SK-N-MC (cell line): Measurements from ENCODE around the gene ADK.

Experiments used
- DNase-seq: peaks from one replicate; pipeline ENCODE4 v3.0.0-alpha.2; 2011; ENCODE audit warnings: low read depth, low spot score
- H3K27ac ChIP-seq: fragments of 200-600 bp; sonication (generic); 2 replicates; pipeline ENCODE4 v1.5.1; 2016; ENCODE audit warnings: mixed run types
- H3K36me3 ChIP-seq: fragments of 200-600 bp; sonication (generic); 2 replicates; pipeline ENCODE4 v1.6.1; 2017; ENCODE audit warnings: antibody characterized with exemption, low read length, mixed read lengths; ENCODE audit not compliant: insufficient read depth
- H3K4me3 ChIP-seq: fragments of 200-600 bp; sonication (generic); 2 replicates; pipeline ENCODE4 v1.5.1; 2016
- H3K9ac ChIP-seq: fragments of 200-600 bp; sonication (generic); 2 replicates; pipeline ENCODE4 v1.8.0; 2017; ENCODE audit warnings: mixed run types, mixed read lengths; ENCODE audit not compliant: insufficient read length
- H3K9me3 ChIP-seq: fragments of 200-600 bp; sonication (generic); 2 replicates; pipeline ENCODE4 v1.6.1; 2017; ENCODE audit warnings: low read depth, mild to moderate bottlenecking, antibody characterized with exemption, low read length, moderate library complexity, mixed read lengths
- EZH2 ChIP-seq: fragments of 200-600 bp; sonication (generic); IDR thresholded peaks from one replicate; pipeline ENCODE4 v1.6.1; 2017; ENCODE audit warnings: antibody characterized with exemption
- FOXP2 ChIP-seq: optimal IDR thresholded peaks from 2 replicates; pipeline ENCODE3; 2011; ENCODE audit warnings: mild to moderate bottlenecking, moderate library complexity; ENCODE audit not compliant: insufficient read depth; ENCODE audit errors: extremely low read length, control extremely low read depth
- POLR2AphosphoS5 ChIP-seq: IDR thresholded peaks from 2 replicates; pipeline ENCODE4 v1.6.1; 2012; ENCODE audit warnings: mild to moderate bottlenecking, low read depth, low read length, borderline replicate concordance

Gene ADK

GRCh38 chr10:74736029-74736428 is 585.0 kb downstream of the ADK start:
- TF ChIP-seq POLR2AphosphoS5 = no peak
- no peak for TF ChIP-seq FOXP2
- no peak for TF ChIP-seq EZH2
- Histone ChIP-seq H3K9ac (no peak overlapping the region), H3K27ac (no peak overlapping the region), H3K4me3 (no peak overlapping the region), H3K36me3 (no peaks in the 10 kb centered on the region), H3K9me3 (no peaks in the 10 kb centered on the region)
- DNase-seq = no peak

DNA sequence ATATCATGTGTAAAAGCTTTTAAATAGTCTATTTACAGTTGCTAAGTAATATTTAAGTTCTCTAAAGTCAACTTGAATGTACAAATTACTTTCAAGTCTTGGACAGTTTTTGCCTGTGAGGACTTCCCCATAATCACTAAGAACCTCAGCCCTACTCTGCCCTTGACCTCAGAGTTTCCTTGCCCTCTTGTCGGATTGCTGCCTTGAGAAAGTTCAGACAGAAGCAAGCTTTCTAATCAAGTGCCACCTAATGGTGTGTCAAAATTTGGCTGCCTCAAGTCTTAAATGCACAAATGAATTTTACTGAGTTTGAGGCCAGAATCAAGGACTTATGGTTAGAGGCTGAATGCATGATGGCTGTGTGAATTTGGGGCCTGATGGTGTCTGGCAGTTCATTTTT is 587.0 kb downstream of the ADK start:
- Histone ChIP-seq H3K27ac (no peak overlapping the region), H3K36me3 (no peaks in the 10 kb centered on the region), H3K9ac (no peak overlapping the region), H3K9me3 (no peaks in the 10 kb centered on the region), H3K4me3 (no peak overlapping the region)
- DNase-seq = no peak
- TF ChIP-seq EZH2 (no peak), POLR2AphosphoS5 (no peak), FOXP2 (no peak)

- Histone ChIP-seq H3K27ac (no peak overlapping the region), H3K9ac (no peak overlapping the region), H3K4me3 (no peak overlapping the region), H3K36me3 (no peaks in the 10 kb centered on the region), H3K9me3 (no peaks in the 10 kb centered on the region)
- no peak for DNase-seq
- TF ChIP-seq FOXP2 = no peak
- no peak for TF ChIP-seq POLR2AphosphoS5
Measured at GRCh38 chr10:74738542-74738941, 587.5 kb downstream of the ADK start.

DNA sequence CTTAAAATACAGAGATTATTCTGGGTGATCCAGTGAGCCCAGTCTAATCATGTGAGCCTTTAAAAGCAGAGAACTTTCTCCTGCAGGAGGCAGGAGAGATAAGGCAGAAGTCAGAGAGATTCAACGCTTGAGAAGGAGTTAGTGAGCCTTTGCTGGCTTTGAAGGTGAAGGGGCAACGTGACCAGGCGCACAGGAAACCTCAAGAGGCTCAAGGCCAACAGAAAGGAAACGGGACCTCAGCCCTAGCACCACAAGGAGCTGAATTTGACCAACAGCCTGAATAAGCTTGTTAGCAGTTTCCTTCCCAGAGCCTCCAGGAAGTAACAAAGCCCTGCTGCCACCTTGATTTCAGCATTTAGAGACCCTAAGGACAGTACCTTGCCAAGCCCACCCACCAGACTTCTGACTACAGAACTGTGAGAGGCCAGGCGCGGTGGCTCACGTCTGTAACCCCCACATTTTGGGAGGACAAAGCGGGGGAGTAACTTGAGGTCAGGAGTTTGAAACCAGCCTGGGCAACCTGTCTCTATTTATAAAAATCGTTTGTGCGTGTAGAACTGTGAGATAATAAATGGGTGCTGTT is 588.1 kb downstream of the ADK start:
- Histone ChIP-seq H3K27ac (no peak overlapping the region), H3K9ac (no peak overlapping the region), H3K4me3 (no peak overlapping the region), H3K9me3 (no peaks in the 10 kb centered on the region), H3K36me3 (no peaks in the 10 kb centered on the region)
- no peak for DNase-seq
- no peak for TF ChIP-seq EZH2
- TF ChIP-seq POLR2AphosphoS5 = no peak
- TF ChIP-seq FOXP2 = no peak

DNA sequence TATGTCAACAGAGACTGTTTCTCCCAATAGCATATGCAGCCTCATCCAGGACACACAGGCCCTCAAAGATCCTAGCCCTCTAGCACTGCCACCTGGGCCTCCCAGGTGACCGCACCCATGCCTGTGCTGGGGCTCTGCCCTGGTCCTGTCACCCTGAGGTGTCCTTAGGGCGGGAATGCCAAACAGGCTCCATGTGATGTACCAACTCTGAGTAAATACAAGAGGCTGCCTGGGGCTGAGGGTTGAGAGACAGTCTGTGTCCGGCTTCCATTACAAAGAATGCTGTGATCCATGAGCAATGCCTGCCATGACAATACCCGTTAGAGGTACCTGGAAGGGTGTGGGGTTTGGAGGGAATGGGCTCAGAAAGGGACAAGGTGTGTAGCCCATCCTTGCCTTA is 592.4 kb downstream of the ADK start:
- no peaks in the 10 kb centered on the region for H3K9me3 ChIP-seq
- no peak overlapping the region for H3K9ac ChIP-seq
- DNase-seq = no peak
- no peak overlapping the region for H3K4me3 ChIP-seq
- TF ChIP-seq EZH2 = no peak
- no peak for TF ChIP-seq FOXP2
- TF ChIP-seq POLR2AphosphoS5 = no peak
- H3K36me3 ChIP-seq = no peaks in the 10 kb centered on the region
- no peak overlapping the region for H3K27ac ChIP-seq

DNA sequence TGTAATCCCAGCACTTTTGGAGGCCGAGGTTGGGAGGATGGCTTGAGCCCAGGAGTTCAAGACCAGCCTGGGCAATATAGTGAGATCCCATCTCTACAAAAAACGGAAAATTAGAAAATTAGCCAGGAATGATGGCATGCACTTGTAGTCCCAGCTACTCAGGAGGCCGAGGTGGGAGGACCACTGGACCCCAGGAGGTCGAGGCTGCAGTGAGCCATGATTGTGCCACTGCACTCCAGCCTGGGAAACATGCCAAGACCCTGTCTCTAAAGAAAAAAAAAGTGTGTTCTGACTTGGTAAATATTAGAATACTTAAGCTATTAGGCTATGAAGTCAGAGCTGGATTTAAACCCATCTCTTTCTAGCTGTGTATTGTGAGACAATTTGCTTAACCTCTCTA is 594.4 kb downstream of the ADK start:
- H3K9me3 ChIP-seq = no peaks in the 10 kb centered on the region
- no peaks in the 10 kb centered on the region for H3K36me3 ChIP-seq
- no peak overlapping the region for H3K27ac ChIP-seq
- no peak overlapping the region for H3K9ac ChIP-seq
- TF ChIP-seq EZH2 = no peak
- TF ChIP-seq FOXP2 = no peak
- no peak for TF ChIP-seq POLR2AphosphoS5
- no peak for DNase-seq
- no peak overlapping the region for H3K4me3 ChIP-seq

- DNase-seq = no peak
- TF ChIP-seq EZH2 (no peak), POLR2AphosphoS5 (no peak), FOXP2 (no peak)
- no peaks in the 10 kb centered on the region for H3K9me3 ChIP-seq
- no peaks in the 10 kb centered on the region for H3K36me3 ChIP-seq
- no peak overlapping the region for H3K9ac ChIP-seq
- no peak overlapping the region for H3K4me3 ChIP-seq
- no peak overlapping the region for H3K27ac ChIP-seq
Measured at GRCh38 chr10:74746813-74747212, 595.8 kb downstream of the ADK start.

GRCh38 chr10:74748468-74749031 is 597.5 kb downstream of the ADK start:
- TF ChIP-seq EZH2 (no peak), FOXP2 (no peak), POLR2AphosphoS5 (no peak)
- no peak for DNase-seq
- no peak overlapping the region for H3K4me3 ChIP-seq
- no peaks in the 10 kb centered on the region for H3K9me3 ChIP-seq
- no peak overlapping the region for H3K9ac ChIP-seq
- H3K27ac ChIP-seq = no peak overlapping the region
- no peaks in the 10 kb centered on the region for H3K36me3 ChIP-seq

GRCh38 chr10:74750848-74751274 is 599.8 kb downstream of the ADK start:
- no peak for DNase-seq
- no peak overlapping the region for H3K4me3 ChIP-seq
- H3K9ac ChIP-seq = no peak overlapping the region
- H3K9me3 ChIP-seq = no peaks in the 10 kb centered on the region
- no peak for TF ChIP-seq POLR2AphosphoS5
- no peak for TF ChIP-seq FOXP2
- TF ChIP-seq EZH2 = no peak
- H3K27ac ChIP-seq = no peak overlapping the region
- no peaks in the 10 kb centered on the region for H3K36me3 ChIP-seq
